Liver (tissue), 9 donors: ENCODE results near the gene FAM43A. TPM values are rescaled to one million over a fixed set of nuclear protein-coding genes. Genes with fewer than 3 reads are reported as not detected.

Source experiments
- DNase-seq: peaks from one replicate; pipeline ENCODE4 v3.0.0-alpha.2; 2017; ENCODE audit warnings: low spot score
- H3K27ac ChIP-seq, 2 donors: one replicate each; pipeline ENCODE4 v1.7.0; 2013; ENCODE audit warnings: inconsistent platforms in 2 of 2, low read length in 2 of 2, control low read depth in 1 of 2, low read depth in 1 of 2, mild to moderate bottlenecking in 1 of 2
- H3K27me3 ChIP-seq, 4 donors: one replicate each; pipeline versions ENCODE4 v1.6.1 to v1.7.0; 2013; ENCODE audit warnings: low read length in 3 of 4, inconsistent platforms in 1 of 4, mild to moderate bottlenecking in 1 of 4, moderate library complexity in 1 of 4; ENCODE audit not compliant: control insufficient read depth in 4 of 4, insufficient read depth in 4 of 4
- H3K36me3 ChIP-seq, 4 donors: one replicate each; pipeline versions ENCODE4 v1.6.1 to v1.7.0; 2013; ENCODE audit warnings: low read length in 3 of 4, mild to moderate bottlenecking in 3 of 4, low read depth in 1 of 4, moderate library complexity in 1 of 4; ENCODE audit not compliant: control insufficient read depth in 4 of 4, insufficient read depth in 3 of 4
- H3K4me1 ChIP-seq, 4 donors: one replicate each; pipeline versions ENCODE4 v1.6.1 to v1.7.0; 2013; ENCODE audit warnings: low read length in 3 of 4, mild to moderate bottlenecking in 3 of 4, moderate library complexity in 1 of 4; ENCODE audit not compliant: control insufficient read depth in 4 of 4, insufficient read depth in 4 of 4
- H3K4me3 ChIP-seq, 3 donors: one replicate each; pipeline versions ENCODE4 v1.6.1 to v1.7.0; 2013; ENCODE audit warnings: low read length in 3 of 3, control low read depth in 1 of 3, low read depth in 1 of 3, mild to moderate bottlenecking in 1 of 3
- H3K9ac ChIP-seq, 2 donors: one replicate each; pipeline ENCODE4 v1.7.0; 2013; ENCODE audit warnings: low read length in 2 of 2, mild to moderate bottlenecking in 2 of 2, moderate library complexity in 2 of 2, control low read depth in 1 of 2, low read depth in 1 of 2
- H3K9me3 ChIP-seq, 4 donors: one replicate each; pipeline versions ENCODE4 v1.6.1 to v1.7.0; 2013; ENCODE audit warnings: low read length in 3 of 4; ENCODE audit not compliant: control insufficient read depth in 4 of 4
- EGR1 ChIP-seq, 2 donors: IDR thresholded peaks; 2 replicates each; pipeline ENCODE4 v1.6.1; 2016 to 2018; ENCODE audit warnings: antibody characterized with exemption in 2 of 2, low read depth in 2 of 2
- FOXA1 ChIP-seq: IDR thresholded peaks from 2 replicates; pipeline ENCODE4 v1.6.1; 2016; ENCODE audit warnings: antibody characterized with exemption
- FOXA2 ChIP-seq: IDR thresholded peaks from 2 replicates; pipeline ENCODE4 v1.6.1; 2016; ENCODE audit warnings: antibody characterized with exemption
- GABPA ChIP-seq, 2 donors: IDR thresholded peaks in 1 of 2; conservative IDR thresholded peaks in 1 of 2; 2 replicates each; pipeline ENCODE4 v1.6.1; 2016; ENCODE audit warnings: antibody characterized with exemption in 2 of 2, mild to moderate bottlenecking in 1 of 2, moderate library complexity in 1 of 2
- HNF4G ChIP-seq: IDR thresholded peaks from 2 replicates; pipeline ENCODE4 v1.6.1; 2016; ENCODE audit warnings: antibody characterized with exemption
- JUND ChIP-seq, 2 donors: IDR thresholded peaks; 2 replicates each; pipeline ENCODE4 v1.6.1; 2016; ENCODE audit warnings: antibody characterized with exemption in 2 of 2
- NR2F2 ChIP-seq: IDR thresholded peaks from 2 replicates; pipeline ENCODE4 v1.6.1; 2016; ENCODE audit warnings: antibody characterized with exemption
- RAD21 ChIP-seq, 2 donors: IDR thresholded peaks; 2 replicates each; pipeline ENCODE4 v1.6.1; 2016; ENCODE audit warnings: antibody characterized with exemption in 2 of 2, mild to moderate bottlenecking in 2 of 2
- RXRA ChIP-seq, 2 donors: IDR thresholded peaks; 2 replicates each; pipeline ENCODE4 v1.6.1; 2017 to 2018; ENCODE audit warnings: antibody characterized with exemption in 2 of 2, mild to moderate bottlenecking in 1 of 2
- SP1 ChIP-seq: IDR thresholded peaks from 2 replicates; pipeline ENCODE4 v1.6.1; 2018; ENCODE audit warnings: antibody characterized with exemption, mild to moderate bottlenecking
- TAF1 ChIP-seq: conservative IDR thresholded peaks from 2 replicates; pipeline ENCODE4 v1.6.1; 2016; ENCODE audit warnings: antibody characterized with exemption, mild to moderate bottlenecking
- YY1 ChIP-seq: IDR thresholded peaks from 2 replicates; pipeline ENCODE4 v1.6.1; 2016; ENCODE audit warnings: antibody characterized with exemption, mild to moderate bottlenecking
- WGBS: extraction: QIAGEN DNeasy Blood & Tissue Kit; methylation state at CpG from one replicate; pipeline ENCODE4 v1.1.7; 2013; 5-methylcytosine and 5-hydroxymethylcytosine counted together
- polyA plus RNA-seq, 2 donors: library from polyadenylated mRNA; stranded (reverse) in 1 of 2; unstranded in 1 of 2; fragments of 200-250 nt in 1 of 2; fragments of >200 nt in 1 of 2; fragmentation: Nextera tagmentation in 1 of 2; extraction: Ambion mirVana in 1 of 2; gene quantifications; one replicate each; pipeline versions ENCODE4 v1.2.1 to v1.2.3, GENCODE V29; 2013 to 2015
- total RNA-seq, 2 donors: library from RNA; depleted of rRNA; stranded (reverse); fragments of >200 nt; gene quantifications; one replicate each; pipeline ENCODE4 v1.2.3, GENCODE V29; 2014
- TF ChIP-seq, protein P1 (sequence below): IDR thresholded peaks from 2 replicates; pipeline ENCODE4 v1.6.1; 2016; ENCODE audit warnings: antibody characterized with exemption
- TF ChIP-seq, protein P2 (sequence below): IDR thresholded peaks from 2 replicates; pipeline ENCODE4 v1.6.1; 2016; ENCODE audit warnings: antibody characterized with exemption, mild to moderate bottlenecking
- TF ChIP-seq, protein P3 (sequence below): IDR thresholded peaks from 2 replicates; pipeline ENCODE4 v1.6.1; 2016; ENCODE audit warnings: antibody characterized with exemption
- TF ChIP-seq, protein P4 (sequence below): fragments of 150-350 bp; IDR thresholded peaks from 2 replicates; pipeline ENCODE4 v1.5.1; 2017; ENCODE audit warnings: improper control_type of control experiment, low read depth, low read length; ENCODE audit not compliant: missing input control
- TF ChIP-seq, protein P5 (sequence below): IDR thresholded peaks from 2 replicates; pipeline ENCODE4 v1.6.1; 2016; ENCODE audit warnings: antibody characterized with exemption
- donor health status: healthy.
- donor health status: healthy.
- donor health status: healthy.
- donor health status: healthy.
- donor health status: healthy.

FAM43A gene
- total and polyA plus RNA-seq, 4 donors = 0.83 to 4.9 (median 3.4) TPM

DNA sequence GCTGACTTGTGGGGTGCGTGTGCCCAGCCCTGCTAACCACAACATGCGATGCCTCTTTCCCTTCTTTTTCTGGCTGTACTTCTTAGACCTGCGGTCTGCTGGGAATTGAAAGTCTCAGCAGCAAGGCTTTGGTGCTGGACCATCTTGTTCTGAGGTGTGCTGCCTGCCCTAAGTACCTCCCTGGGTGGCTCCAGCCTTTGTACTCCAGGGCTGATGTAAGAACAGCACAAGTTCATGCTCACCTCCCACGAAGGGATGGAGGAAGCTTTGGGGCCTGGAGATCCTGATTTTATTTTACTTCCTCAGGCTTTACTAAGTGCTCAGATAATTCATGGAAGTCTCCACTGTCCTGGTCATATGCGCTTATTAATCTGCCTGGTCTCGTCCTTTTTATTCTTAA is 28.9 kb downstream of the FAM43A start:
- H3K4me3 ChIP-seq = no peak overlapping the region
- H3K27ac ChIP-seq = no peak overlapping the region
- no peak for DNase-seq
- peaks cover 0 to 2% (median 0%) of the 10 kb centered on the region in 4 donors for H3K9me3 ChIP-seq
- H3K4me1 ChIP-seq = no peaks in the 10 kb centered on the region
- no peaks in the 10 kb centered on the region for H3K27me3 ChIP-seq
- no peak overlapping the region for H3K9ac ChIP-seq
- TF ChIP-seq SP1 (no peak), FOXA1 (no peak), YY1 (no peak), RXRA (IDR thresholded peaks at IDR 0.05) (no peak), EGR1 (IDR thresholded peaks at IDR 0.05; ENCODE audit: low read depth in 2 of 2) (no peak), NR2F2 (no peak), TAF1 (no peak), JUND (IDR thresholded peaks at IDR 0.05) (no peak), RAD21 (IDR thresholded peaks at IDR 0.05) (no peak), FOXA2 (no peak), HNF4G (no peak), GABPA (IDR thresholded peaks at IDR 0.05 in 1 of 2, conservative IDR thresholded peaks at IDR 0.05 in 1 of 2) (no peak)
- TF ChIP-seq, protein P1, sequence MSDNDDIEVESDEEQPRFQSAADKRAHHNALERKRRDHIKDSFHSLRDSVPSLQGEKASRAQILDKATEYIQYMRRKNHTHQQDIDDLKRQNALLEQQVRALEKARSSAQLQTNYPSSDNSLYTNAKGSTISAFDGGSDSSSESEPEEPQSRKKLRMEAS = no peak
- TF ChIP-seq, protein P2, sequence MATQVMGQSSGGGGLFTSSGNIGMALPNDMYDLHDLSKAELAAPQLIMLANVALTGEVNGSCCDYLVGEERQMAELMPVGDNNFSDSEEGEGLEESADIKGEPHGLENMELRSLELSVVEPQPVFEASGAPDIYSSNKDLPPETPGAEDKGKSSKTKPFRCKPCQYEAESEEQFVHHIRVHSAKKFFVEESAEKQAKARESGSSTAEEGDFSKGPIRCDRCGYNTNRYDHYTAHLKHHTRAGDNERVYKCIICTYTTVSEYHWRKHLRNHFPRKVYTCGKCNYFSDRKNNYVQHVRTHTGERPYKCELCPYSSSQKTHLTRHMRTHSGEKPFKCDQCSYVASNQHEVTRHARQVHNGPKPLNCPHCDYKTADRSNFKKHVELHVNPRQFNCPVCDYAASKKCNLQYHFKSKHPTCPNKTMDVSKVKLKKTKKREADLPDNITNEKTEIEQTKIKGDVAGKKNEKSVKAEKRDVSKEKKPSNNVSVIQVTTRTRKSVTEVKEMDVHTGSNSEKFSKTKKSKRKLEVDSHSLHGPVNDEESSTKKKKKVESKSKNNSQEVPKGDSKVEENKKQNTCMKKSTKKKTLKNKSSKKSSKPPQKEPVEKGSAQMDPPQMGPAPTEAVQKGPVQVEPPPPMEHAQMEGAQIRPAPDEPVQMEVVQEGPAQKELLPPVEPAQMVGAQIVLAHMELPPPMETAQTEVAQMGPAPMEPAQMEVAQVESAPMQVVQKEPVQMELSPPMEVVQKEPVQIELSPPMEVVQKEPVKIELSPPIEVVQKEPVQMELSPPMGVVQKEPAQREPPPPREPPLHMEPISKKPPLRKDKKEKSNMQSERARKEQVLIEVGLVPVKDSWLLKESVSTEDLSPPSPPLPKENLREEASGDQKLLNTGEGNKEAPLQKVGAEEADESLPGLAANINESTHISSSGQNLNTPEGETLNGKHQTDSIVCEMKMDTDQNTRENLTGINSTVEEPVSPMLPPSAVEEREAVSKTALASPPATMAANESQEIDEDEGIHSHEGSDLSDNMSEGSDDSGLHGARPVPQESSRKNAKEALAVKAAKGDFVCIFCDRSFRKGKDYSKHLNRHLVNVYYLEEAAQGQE = no peak
- TF ChIP-seq, protein P3, sequence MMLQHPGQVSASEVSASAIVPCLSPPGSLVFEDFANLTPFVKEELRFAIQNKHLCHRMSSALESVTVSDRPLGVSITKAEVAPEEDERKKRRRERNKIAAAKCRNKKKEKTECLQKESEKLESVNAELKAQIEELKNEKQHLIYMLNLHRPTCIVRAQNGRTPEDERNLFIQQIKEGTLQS = no peak
- TF ChIP-seq, protein P4, sequence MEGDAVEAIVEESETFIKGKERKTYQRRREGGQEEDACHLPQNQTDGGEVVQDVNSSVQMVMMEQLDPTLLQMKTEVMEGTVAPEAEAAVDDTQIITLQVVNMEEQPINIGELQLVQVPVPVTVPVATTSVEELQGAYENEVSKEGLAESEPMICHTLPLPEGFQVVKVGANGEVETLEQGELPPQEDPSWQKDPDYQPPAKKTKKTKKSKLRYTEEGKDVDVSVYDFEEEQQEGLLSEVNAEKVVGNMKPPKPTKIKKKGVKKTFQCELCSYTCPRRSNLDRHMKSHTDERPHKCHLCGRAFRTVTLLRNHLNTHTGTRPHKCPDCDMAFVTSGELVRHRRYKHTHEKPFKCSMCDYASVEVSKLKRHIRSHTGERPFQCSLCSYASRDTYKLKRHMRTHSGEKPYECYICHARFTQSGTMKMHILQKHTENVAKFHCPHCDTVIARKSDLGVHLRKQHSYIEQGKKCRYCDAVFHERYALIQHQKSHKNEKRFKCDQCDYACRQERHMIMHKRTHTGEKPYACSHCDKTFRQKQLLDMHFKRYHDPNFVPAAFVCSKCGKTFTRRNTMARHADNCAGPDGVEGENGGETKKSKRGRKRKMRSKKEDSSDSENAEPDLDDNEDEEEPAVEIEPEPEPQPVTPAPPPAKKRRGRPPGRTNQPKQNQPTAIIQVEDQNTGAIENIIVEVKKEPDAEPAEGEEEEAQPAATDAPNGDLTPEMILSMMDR = no peak
- TF ChIP-seq, protein P5, sequence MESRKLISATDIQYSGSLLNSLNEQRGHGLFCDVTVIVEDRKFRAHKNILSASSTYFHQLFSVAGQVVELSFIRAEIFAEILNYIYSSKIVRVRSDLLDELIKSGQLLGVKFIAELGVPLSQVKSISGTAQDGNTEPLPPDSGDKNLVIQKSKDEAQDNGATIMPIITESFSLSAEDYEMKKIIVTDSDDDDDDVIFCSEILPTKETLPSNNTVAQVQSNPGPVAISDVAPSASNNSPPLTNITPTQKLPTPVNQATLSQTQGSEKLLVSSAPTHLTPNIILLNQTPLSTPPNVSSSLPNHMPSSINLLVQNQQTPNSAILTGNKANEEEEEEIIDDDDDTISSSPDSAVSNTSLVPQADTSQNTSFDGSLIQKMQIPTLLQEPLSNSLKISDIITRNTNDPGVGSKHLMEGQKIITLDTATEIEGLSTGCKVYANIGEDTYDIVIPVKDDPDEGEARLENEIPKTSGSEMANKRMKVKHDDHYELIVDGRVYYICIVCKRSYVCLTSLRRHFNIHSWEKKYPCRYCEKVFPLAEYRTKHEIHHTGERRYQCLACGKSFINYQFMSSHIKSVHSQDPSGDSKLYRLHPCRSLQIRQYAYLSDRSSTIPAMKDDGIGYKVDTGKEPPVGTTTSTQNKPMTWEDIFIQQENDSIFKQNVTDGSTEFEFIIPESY = no peak
- 83% methylated on average over 6 of the region's 6 CpGs for WGBS
- H3K36me3 ChIP-seq = no peaks in the 10 kb centered on the region
